Fibroblast of the aortic adventitia (primary cell): Measurements from ENCODE around the gene RAX. TPM values are rescaled to one million over a fixed set of nuclear protein-coding genes. Genes with fewer than 3 reads are reported as not detected.

Experiments
- DNase-seq: peaks from one replicate; pipeline ENCODE4 v3.0.0-alpha.2; 2010; ENCODE audit warnings: low read depth
- H3K4me3 ChIP-seq: 2 replicates; pipeline ENCODE4 v1.5.1; 2011; ENCODE audit warnings: low read depth, mild to moderate bottlenecking, control low read depth, low read length, moderate library complexity
- CTCF ChIP-seq: IDR thresholded peaks from 2 replicates; pipeline ENCODE4 v1.5.1; 2011; ENCODE audit warnings: mild to moderate bottlenecking, low read length, control low read depth, inconsistent platforms; ENCODE audit not compliant: insufficient read depth
- total RNA-seq: library from RNA; depleted of rRNA; stranded (reverse); fragments of >200 nt; gene quantifications from 2 replicates; pipeline ENCODE4 v1.2.3, GENCODE V29; 2012; ENCODE audit warnings: low replicate concordance

The RAX gene
- total RNA-seq, 1 donor, result not detected

GRCh38 chr18:59220164-59220783, 53.0 kb downstream of the RAX start:
- H3K4me3 ChIP-seq, result no peak overlapping the region
- DNase-seq, result no peak
- TF ChIP-seq CTCF, result no peak

GRCh38 chr18:59219672-59220163, 53.5 kb downstream of the RAX start, which contains the start of gene GRP:
TSS of gene GRP (plus strand) at chr18:59220158. CDS start at chr18:59220266, 108 bp downstream.
- TF ChIP-seq CTCF, result no peak
- no peak within 1 kb of the TSS for H3K4me3 ChIP-seq
- DNase-seq, result no peak

- TF ChIP-seq CTCF, result no peak
- no peak overlapping the region for H3K4me3 ChIP-seq
Observed at GRCh38 chr18:59218018-59218417, 55.2 kb downstream of the RAX start.

More at GRCh38 chr18:59218018-59218417, 55.2 kb downstream of the RAX start:
- DNase-seq, result no peak

Other genes starting within 250 kb of the RAX start
- gene SEC11C, start 133.6 kb downstream of the RAX start, total RNA-seq, result 8.8 and 13.2 TPM in 2 replicates
- not detected in 2 replicates for gene GRP, start 53.3 kb downstream of the RAX start, total RNA-seq
- 0.49 TPM in 1 of 2 replicates, not detected in the other for gene CPLX4, start 45.2 kb upstream of the RAX start, total RNA-seq
- 182 and 207 TPM in 2 replicates for gene LMAN1, start 85.8 kb upstream of the RAX start, total RNA-seq